Endometrial microvascular endothelial cells (primary cell): Measurements from ENCODE around the gene KATNAL1. TPM values are rescaled to one million over a fixed set of nuclear protein-coding genes. Genes with fewer than 3 reads are reported as not detected.

Experiments
- in situ Hi-C: cut with HindIII; loops from 2 replicates; pipeline ENCODE4 v1.10.0; 2017; ENCODE audit warnings: low sequenced_read_pairs, low pct_unique_long_range_greater_than_20kb; ENCODE audit errors: inconsistent ontology term
- total RNA-seq: library from RNA; depleted of rRNA; stranded (reverse); fragments of >200 nt; gene quantifications from one replicate; pipeline ENCODE4 v1.2.3, GENCODE V29; 2015; ENCODE audit errors: inconsistent ontology term

KATNAL1 gene
- total RNA-seq, 1 donor from 2014 or later: 13.7 TPM

DNA sequence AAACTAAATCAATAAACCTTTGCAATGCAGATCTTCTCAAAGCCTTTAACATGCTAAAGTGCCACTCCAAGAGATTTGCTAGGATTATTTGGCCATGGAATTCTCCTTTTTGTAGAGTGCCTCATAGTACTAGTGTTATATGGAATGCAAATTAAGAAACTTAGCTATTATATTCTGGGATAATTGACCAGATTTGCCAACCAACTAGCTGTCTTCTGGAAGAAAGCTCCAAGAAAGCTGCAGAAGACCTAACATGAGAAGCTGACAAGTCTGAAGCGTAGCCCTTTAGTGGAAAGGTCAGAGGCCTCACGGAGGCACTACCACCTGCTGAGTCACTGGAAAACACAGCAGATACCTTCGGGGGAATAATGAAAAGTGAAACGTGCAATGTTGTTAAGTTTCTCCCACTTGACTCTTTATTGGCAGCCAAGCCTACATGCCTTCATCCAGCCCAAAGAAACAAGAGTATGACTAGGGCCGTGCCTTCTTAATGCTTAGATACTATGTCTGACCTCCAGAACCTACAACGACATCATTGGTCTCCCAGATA is 29.8 kb upstream of the KATNAL1 start:
- in situ Hi-C loops: loop anchor here (25.0 kb wide), 1 partner anchor 175 kb away; no protein-coding TSS in a partner anchor

DNA sequence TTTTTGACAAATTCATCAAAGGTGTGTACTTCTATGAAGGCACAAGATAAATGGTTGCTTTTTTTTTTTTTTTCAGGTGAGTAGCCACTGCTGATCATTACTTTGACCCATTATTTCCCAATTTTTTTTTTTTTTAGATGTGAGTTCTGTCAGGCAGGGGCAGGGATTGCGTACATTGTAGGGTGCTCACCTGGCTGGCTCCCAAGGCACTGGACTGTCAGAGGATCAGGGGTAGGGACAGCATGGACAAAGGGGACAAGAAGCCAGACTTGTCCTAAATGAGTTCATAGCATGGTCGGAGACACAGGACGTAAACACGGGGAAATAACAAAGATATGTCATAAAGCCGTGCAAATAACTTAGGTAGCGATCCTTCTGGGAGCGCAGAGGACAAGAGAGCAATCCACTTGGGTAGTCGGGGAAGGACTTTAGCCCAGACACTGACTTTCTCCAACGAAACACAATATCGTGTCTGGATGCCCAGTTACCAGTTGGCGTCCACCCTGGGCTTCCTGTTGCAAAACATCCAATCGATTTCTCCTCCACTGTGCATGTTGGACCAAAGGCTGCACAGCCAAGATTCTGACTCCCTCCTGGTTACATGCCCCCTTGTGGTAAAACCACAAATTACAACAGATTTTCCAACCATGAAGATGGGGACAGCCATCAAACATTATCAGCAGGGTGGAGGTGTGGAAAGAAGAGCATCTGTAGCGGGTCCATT is 27.5 kb upstream of the KATNAL1 start:
- in situ Hi-C loops: loop anchor here (25.0 kb wide), 1 partner anchor 173 kb away; no protein-coding TSS in a partner anchor

GRCh38 chr13:30333616-30334015 is 26.3 kb upstream of the KATNAL1 start:
- in situ Hi-C loops: loop anchor here (25.0 kb wide), 1 partner anchor 171 kb away; no protein-coding TSS in a partner anchor

GRCh38 chr13:30332456-30333143 is 25.2 kb upstream of the KATNAL1 start:
- in situ Hi-C loops: loop anchor here (25.0 kb wide), 1 partner anchor 170 kb away; no protein-coding TSS in a partner anchor

GRCh38 chr13:30331331-30331771 is 24.0 kb upstream of the KATNAL1 start:
- in situ Hi-C loops: loop anchor here (25.0 kb wide), 1 partner anchor 169 kb away; no protein-coding TSS in a partner anchor

DNA sequence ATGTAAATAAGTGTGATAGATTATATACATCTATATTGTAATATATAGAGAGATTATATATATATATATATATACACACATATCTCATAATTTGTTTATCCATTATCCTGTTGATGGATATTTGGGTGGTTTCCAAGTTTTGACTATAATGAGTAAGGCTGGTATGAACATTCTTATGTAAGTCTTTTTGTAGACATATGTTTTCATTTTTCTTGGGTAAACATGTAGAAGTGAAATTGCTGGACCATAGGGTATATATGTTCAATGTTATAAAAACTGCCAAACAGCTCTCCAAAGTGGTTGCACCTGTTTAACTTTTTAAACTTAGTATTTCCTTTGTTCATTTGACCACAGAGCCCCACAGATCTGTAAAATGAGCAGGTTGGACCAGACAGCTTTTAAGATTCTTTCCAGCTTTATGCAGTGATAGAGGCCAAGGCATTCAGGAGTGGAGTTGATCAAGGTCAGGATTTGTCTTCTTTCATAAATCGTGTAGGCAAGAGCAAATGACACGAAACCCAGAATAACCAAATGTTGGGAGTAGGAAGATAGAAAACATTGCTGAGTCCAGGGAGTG is 21.7 kb upstream of the KATNAL1 start:
- in situ Hi-C loops: loop anchor here (25.0 kb wide), 1 partner anchor 167 kb away; no protein-coding TSS in a partner anchor

DNA sequence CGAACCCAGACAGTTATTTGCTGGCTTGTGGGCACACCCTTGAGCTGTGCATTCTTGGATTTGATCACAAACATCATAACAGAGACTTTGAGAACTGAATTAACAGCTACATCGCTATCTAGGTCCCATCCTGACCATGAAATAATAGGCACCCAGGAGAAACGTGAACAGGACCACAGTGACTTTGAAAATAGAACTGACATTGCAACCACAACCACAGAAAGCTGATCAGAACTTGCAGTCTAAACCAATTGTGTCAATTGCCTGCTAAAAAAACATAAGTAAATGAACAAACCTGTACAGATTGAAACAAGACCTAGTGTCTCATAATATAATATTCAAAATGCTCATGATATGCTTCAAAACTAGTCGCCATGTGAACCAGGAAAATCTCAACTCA is 18.3 kb upstream of the KATNAL1 start:
- in situ Hi-C loops: loop anchor here (25.0 kb wide), 1 partner anchor 163 kb away; no protein-coding TSS in a partner anchor

- in situ Hi-C loops: no loop called here
Measured at GRCh38 chr13:30323524-30323923, 16.2 kb upstream of the KATNAL1 start.

- in situ Hi-C loops: no loop called here
Measured at GRCh38 chr13:30322428-30322827, 15.1 kb upstream of the KATNAL1 start.

DNA sequence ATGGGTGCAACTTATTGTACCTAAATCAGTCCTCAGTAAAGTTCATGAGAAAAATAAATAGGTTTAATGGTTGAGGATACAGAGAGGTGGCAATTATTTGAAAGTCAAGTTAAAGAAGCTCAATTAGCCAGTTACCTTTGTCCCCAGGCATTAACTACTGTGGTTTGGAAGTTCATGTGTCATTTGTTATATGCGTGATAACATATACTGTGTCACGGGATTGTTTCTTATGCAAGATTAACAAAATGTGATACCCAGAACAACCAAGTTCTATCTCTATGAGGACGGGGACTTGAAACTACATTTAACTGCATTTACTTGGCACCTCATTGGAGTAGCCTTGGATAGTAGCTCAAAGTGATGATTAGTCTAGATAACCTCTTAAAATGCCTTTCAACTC is 13.9 kb upstream of the KATNAL1 start:
- in situ Hi-C loops: no loop called here

GRCh38 chr13:30319655-30320054 is 12.3 kb upstream of the KATNAL1 start:
- in situ Hi-C loops: no loop called here

GRCh38 chr13:30319130-30319529 is 11.8 kb upstream of the KATNAL1 start:
- in situ Hi-C loops: no loop called here

- in situ Hi-C loops: no loop called here
Measured at GRCh38 chr13:30318026-30318425, 10.7 kb upstream of the KATNAL1 start.

DNA sequence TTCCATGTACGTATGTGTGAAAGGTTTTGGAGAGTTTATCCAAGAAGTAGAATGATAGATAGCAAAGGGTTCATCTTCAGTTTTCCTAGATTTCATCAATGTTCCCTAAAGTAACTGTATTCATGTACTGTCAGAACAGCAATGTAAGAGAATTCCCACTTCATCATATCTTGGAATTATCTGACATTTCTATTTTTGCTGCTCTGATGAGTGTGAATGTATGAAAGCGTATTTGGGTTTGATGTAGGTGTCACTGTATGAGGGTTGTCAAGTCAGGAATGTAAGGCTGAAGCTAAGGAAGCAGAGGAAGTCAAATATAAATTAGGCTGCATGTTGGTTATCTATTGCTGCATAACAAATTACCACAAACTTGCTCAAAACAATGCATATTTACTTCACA is 7.2 kb upstream of the KATNAL1 start:
- in situ Hi-C loops: no loop called here

- in situ Hi-C loops: no loop called here
Measured at GRCh38 chr13:30314069-30314468, 6.7 kb upstream of the KATNAL1 start.

DNA sequence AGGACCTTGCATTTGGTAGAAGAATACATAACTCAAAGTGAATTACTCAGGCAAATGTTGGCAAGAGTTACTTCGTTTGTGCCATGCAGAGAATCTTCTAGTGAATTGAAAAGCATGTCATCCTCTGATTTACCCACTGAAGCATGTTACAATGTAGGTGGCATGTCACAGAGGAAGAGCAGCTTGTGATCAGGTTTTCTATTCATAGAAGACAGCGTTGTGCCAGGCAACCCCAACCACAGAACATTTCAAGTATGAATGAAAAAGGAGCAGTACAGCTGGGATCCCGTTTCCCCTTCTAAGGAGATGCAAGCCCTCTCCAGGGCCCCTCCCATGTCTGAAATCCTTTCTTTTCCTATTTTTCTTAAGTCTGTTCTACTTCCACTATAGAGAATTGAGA is 6.0 kb upstream of the KATNAL1 start:
- in situ Hi-C loops: no loop called here

GRCh38 chr13:30312904-30313303 is 5.6 kb upstream of the KATNAL1 start:
- in situ Hi-C loops: no loop called here

GRCh38 chr13:30308548-30308947 is 1.2 kb upstream of the KATNAL1 start:
- in situ Hi-C loops: no loop called here

DNA sequence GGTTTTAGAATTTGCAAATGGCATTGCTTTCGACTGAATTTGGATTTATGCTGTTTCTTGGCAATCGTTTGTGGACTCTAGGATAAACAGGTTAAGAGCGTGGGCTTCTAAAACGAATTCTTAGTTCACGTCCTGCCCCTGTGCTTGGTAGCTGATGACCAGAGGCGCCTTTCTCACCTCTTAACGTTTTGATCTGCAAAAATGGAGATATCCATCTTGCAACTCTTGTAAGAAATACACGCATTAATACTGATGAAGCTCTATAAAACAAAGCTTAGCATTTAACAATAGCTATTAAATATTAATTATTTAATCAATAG is 580 bp upstream of the KATNAL1 start:
- in situ Hi-C loops: no loop called here
